ENCODE results near the gene NANOS2.

Gene NANOS2

GRCh38 chr19:45935267-45935666 lies 20.7 kb upstream of the NANOS2 start:
- H3K4me2 ChIP-seq (ENCODE audit: low read depth, low read length): no peak overlapping the region

GRCh38 chr19:45934551-45935230 lies 20.1 kb upstream of the NANOS2 start:
- DNase-seq: no peak
- H3K4me2 ChIP-seq (ENCODE audit: low read depth, low read length): no peak overlapping the region
- no peaks in the 10 kb centered on the region for H3K4me1 ChIP-seq (ENCODE audit: low read length)
- no peak overlapping the region for H3K9ac ChIP-seq (ENCODE audit: low read length)
- H4K20me1 ChIP-seq (ENCODE audit: insufficient read depth, low read length): no peaks in the 10 kb centered on the region
- H3K27me3 ChIP-seq (replicated peaks; ENCODE audit: insufficient read depth, low read length): peaks cover 76% of the 10 kb centered on the region
- no peaks in the 10 kb centered on the region for H3K79me2 ChIP-seq (ENCODE audit: low read length)
- no peak overlapping the region for H3K4me3 ChIP-seq (ENCODE audit: low read length)
- TF ChIP-seq EZH2 (optimal IDR thresholded peaks at IDR 0.05; ENCODE audit: low read depth, low read length): no peak
- no peak for TF ChIP-seq EZH2phosphoT487 (IDR thresholded peaks at IDR 0.05; ENCODE audit: low read length)
- TF ChIP-seq CTCF (IDR thresholded peaks at IDR 0.05; ENCODE audit: low read length): no peak
- no peaks in the 10 kb centered on the region for H3F3A ChIP-seq (ENCODE audit: insufficient read depth, low read length)
- H3K9me2 ChIP-seq (replicated peaks; ENCODE audit: insufficient read depth, low read length): no peaks in the 10 kb centered on the region
- H3K9me3 ChIP-seq (replicated peaks; ENCODE audit: insufficient read depth, low read length): no peaks in the 10 kb centered on the region
- no peak overlapping the region for H2AFZ ChIP-seq (ENCODE audit: low read length)
- H3K36me3 ChIP-seq (replicated peaks; ENCODE audit: insufficient read depth, low read length): no peaks in the 10 kb centered on the region
- no peak overlapping the region for H3K27ac ChIP-seq (ENCODE audit: low read length)

More at GRCh38 chr19:45935267-45935666, 20.7 kb upstream of the NANOS2 start:
- DNase-seq: no peak
- Histone ChIP-seq H3K36me3 (replicated peaks; ENCODE audit: insufficient read depth, low read length) (no peaks in the 10 kb centered on the region), H3K9me3 (replicated peaks; ENCODE audit: insufficient read depth, low read length) (no peaks in the 10 kb centered on the region), H3K27me3 (replicated peaks; ENCODE audit: insufficient read depth, low read length) (peaks cover 75% of the 10 kb centered on the region), H3F3A (ENCODE audit: insufficient read depth, low read length) (no peaks in the 10 kb centered on the region), H3K79me2 (ENCODE audit: low read length) (no peaks in the 10 kb centered on the region), H3K27ac (ENCODE audit: low read length) (no peak overlapping the region), H4K20me1 (ENCODE audit: insufficient read depth, low read length) (no peaks in the 10 kb centered on the region), H3K9ac (ENCODE audit: low read length) (no peak overlapping the region), H2AFZ (ENCODE audit: low read length) (no peak overlapping the region), H3K9me2 (replicated peaks; ENCODE audit: insufficient read depth, low read length) (no peaks in the 10 kb centered on the region), H3K4me3 (ENCODE audit: low read length) (no peak overlapping the region), H3K4me1 (ENCODE audit: low read length) (no peaks in the 10 kb centered on the region)
- TF ChIP-seq EZH2phosphoT487 (IDR thresholded peaks at IDR 0.05; ENCODE audit: low read length): no peak
- no peak for TF ChIP-seq CTCF (IDR thresholded peaks at IDR 0.05; ENCODE audit: low read length)
- TF ChIP-seq EZH2 (optimal IDR thresholded peaks at IDR 0.05; ENCODE audit: low read depth, low read length): no peak

- Histone ChIP-seq H3K9me2 (replicated peaks; ENCODE audit: insufficient read depth, low read length) (no peaks in the 10 kb centered on the region), H3K27ac (ENCODE audit: low read length) (no peak overlapping the region), H3K79me2 (ENCODE audit: low read length) (no peaks in the 10 kb centered on the region), H3K36me3 (replicated peaks; ENCODE audit: insufficient read depth, low read length) (no peaks in the 10 kb centered on the region), H3K27me3 (replicated peaks; ENCODE audit: insufficient read depth, low read length) (peaks cover 81% of the 10 kb centered on the region), H3K9me3 (replicated peaks; ENCODE audit: insufficient read depth, low read length) (no peaks in the 10 kb centered on the region), H3K4me3 (ENCODE audit: low read length) (no peak overlapping the region), H3F3A (ENCODE audit: insufficient read depth, low read length) (no peaks in the 10 kb centered on the region), H3K9ac (ENCODE audit: low read length) (no peak overlapping the region), H3K4me1 (ENCODE audit: low read length) (no peaks in the 10 kb centered on the region), H3K4me2 (ENCODE audit: low read depth, low read length) (no peak overlapping the region), H2AFZ (ENCODE audit: low read length) (no peak overlapping the region), H4K20me1 (ENCODE audit: insufficient read depth, low read length) (no peaks in the 10 kb centered on the region)
- DNase-seq: no peak
- TF ChIP-seq EZH2phosphoT487 (IDR thresholded peaks at IDR 0.05; ENCODE audit: low read length) (no peak), CTCF (IDR thresholded peaks at IDR 0.05; ENCODE audit: low read length) (no peak), EZH2 (optimal IDR thresholded peaks at IDR 0.05; ENCODE audit: low read depth, low read length) (no peak)
These were observed 19.2 kb upstream of the NANOS2 start for GRCh38 chr19:45933759-45934158.
